Posterior vena cava (tissue), 2 donors: ENCODE results near the gene DVL1. TPM values are rescaled to one million over a fixed set of nuclear protein-coding genes. Genes with fewer than 3 reads are reported as not detected.

Source experiments
- DNase-seq: peaks from one replicate; pipeline ENCODE4 v3.0.0-alpha.2; 2020; ENCODE audit warnings: low spot score
- intact Hi-C, 2 donors: fragments of 100-400 bp; cut with DNase I; formaldehyde crosslinking; loops; one replicate each; pipeline versions ENCODE4 v1.14.1 to v1.14.2; 2022 to 2023
- total RNA-seq, 2 donors: library from RNA; stranded (reverse); fragmentation: NEBNext Ultra II Directional; extraction: Animal tissue kit (Norgen Biotek cat#: 25700); gene quantifications; one replicate each; pipeline ENCODE4 v1.2.1, GENCODE V29; 2021
- donor health status: DM: yes; HTN: yes; CAD: no.
- donor health status: DM: yes; HTN: yes; CAD: no.

DVL1 gene
- total RNA-seq, 2 donors from 2014 or later = 45.9 to 61.9 TPM

DNA sequence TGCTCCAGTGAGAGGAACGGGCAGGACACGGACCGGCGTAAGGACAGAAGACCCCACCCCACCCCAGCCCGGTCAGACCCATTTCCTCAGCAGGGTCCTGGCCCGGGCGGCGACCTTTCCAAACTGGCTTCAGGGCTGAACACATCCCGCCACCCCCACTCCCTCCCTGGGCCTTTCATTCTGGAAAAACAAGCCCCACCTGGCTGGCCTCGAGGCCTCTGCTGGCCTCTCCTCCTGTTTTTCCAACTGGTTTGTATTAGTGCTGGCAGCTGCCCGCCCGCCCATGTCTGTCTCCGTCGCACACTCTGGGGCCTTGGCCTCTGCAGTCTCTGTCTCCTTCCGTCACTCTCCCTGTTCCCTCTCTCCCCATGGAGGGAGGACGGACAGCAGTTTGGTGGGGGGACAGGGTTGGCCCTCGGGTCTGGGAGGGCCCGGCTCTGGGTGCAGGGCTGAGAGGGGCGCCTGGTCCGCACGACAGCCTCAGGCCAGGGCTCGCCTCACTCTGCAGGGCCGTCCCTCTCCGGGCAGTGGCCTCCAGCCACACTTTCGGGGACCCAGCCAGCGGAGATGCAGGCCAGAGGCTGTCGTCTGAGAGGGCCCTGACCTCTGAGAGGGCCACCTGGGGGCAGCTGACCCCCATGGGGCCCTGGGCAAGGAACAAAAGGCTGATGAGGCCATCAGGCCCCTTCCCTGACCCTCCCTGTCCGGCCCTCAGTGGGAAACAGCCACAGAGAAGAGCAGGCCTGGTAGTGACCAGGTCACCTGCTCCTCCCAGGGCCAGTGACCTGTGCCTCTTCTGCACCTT, 10.6 kb upstream of the DVL1 start:
- intact Hi-C loops = no loop called here
- DNase-seq = no peak

- intact Hi-C loops = no loop called here
- no peak for DNase-seq
Observed at GRCh38 chr1:1359308-1359663, 10.1 kb upstream of the DVL1 start.

- peak; percentile 93 for DNase-seq
- intact Hi-C loops = no loop called here
Observed at GRCh38 chr1:1358433-1359271, 9.4 kb upstream of the DVL1 start, which contains the start of gene MXRA8. MXRA8 (minus strand) TSS chr1:1358555; CDS start chr1:1358504, 51 bp downstream.

DNA sequence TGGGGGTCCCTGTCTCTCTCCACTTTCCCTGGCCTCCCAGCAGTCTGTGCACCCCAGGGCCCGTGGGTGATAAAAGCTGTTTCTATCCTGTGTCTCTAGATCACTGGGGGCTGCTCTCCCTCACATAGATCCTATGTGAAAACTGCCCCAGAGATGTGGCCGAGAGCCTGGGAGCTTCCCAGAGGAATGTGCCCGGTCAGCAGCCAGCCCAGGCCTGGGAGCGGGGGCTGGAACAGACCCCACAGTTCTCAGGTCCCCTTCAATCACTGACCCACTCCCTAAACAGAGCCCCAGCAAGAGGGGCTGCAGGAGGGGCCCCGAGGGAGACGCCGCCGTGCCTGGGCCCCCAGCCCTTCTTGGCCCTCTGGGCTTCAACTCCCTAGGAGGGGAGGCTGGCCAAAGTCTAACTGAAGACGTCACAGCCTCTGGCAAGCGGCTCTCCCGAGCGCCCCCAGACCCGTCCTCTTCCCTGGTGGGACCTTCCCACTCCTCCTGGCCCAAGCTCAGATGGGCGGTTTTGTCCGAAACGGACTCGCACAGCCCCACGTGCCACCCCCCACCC, 8.7 kb upstream of the DVL1 start:
- no peak for DNase-seq
- intact Hi-C loops = no loop called here

DNA sequence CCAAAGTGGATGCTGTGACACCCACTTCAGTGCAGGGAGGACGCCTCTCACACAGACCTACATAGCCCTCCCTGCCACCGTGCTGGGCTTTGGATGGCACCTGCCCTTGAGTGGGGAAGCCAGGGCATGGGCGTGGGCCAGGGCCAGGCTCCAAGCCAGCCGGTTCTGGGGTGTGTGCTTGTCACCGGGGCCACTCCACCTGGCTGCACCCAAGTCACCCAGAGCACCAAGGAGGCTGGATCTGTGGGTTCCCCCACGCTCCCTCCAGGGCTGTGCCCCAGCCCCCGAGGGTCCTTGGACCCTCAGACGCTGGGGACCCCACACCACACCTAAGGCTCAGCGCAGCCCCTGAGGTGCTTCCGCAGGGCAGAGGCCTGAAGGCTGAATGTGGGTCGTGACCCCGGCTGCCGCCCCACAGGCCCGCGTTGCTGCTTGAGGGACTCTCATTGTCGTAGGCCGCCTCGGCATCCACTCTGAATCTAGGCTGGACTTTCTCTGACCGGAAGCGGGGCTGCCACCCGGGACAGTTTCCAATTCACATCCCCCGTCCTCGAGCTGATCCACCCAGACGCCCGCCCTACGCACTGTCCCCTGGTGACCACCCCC, 7.7 kb upstream of the DVL1 start:
- intact Hi-C loops = no loop called here
- no peak for DNase-seq

DNA sequence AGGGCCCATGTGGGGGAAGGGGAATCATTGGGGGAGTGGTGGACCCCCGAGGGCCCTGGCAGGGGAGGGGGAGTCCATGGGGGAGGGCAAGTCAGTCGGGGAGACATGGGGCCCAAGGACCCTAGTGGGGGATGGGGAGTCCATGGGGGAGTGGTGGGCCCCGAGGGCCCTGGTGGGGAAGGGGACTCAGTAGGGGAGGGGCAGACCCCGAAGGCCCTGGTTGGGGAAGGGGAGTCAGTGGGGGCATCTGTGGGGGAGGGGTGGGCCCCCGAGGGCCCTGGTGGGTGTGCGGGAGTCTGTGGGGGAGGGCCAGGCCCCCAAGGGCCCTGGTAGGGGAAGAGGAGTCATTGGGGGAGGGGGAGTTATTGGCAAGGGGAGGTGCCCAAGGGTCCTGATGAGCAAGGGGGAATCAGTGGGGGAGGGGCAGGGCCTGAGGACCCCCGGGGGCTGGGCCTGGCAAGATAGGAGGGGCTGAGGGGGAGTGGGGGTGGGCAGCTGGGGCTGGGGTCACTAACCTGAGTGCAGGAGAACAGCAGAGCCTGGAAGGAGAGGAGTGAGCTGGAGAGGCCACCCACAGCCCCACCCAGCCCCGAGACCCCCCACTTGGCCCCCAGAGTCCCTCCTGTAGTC, 7.1 kb upstream of the DVL1 start:
- intact Hi-C loops = no loop called here

DNA sequence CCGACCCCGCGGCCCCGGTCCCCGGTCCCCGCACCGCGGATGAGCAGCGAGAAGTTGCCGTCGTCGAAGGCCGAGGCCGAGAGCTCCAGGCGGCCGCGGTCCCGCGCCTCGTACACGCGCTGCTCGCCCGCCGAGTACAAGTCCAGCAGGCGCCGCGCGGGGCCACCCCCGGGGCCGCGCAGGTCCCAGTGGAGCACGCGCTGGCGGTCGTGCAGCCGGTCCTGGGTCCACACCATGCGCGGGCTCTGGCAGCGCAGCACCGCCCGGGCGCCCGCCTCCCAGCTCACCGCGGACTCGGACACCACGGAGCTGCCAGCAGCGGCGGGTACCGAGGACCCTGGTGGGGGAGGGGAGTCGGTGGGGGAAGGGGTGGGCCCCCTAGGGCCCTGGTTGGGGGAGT, 6.2 kb upstream of the DVL1 start:
- intact Hi-C loops = no loop called here
- no peak for DNase-seq

More for the DNA sequence above, 7.1 kb upstream of the DVL1 start:
- no peak for DNase-seq

- intact Hi-C loops = no loop called here
- DNase-seq = no peak
Observed at GRCh38 chr1:1354271-1355247, 5.3 kb upstream of the DVL1 start.

DNA sequence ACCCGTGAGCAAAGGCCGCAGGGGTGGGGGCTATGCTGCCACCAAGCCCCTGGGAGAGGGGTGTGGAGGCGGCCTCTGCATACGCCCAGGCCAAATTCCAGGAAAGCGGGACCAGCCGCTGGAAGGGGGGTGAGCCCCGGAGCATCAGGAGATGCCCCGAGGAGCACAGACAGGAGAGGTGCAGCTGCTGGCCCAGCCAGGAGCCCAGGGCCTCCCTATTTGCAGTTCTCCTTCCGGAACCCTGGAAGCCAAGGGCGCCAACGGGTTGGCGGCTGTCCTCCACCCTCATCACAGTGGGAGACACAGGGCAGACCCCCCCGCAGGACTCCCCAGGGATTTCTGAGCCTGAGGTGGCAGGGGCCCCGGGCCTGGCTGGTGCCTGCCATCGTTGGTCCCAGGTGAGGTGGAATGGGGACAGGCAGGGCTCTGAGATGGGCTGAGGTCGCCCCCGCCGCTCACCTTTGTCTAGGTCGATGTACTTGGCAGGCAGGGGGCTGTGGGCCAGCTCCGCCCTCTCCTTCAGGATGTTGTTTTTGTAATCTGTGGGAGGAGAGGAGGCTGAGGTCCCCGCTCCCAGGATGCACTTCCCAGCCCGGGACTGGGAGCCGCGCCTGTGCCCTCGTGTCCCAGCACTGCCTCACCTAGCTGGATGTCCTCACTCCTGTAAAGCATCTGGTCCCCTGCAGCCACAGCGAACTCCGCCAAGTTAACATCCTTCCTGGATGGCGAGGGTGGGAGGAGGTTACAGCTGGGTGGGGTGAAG, 4.4 kb upstream of the DVL1 start:
- intact Hi-C loops = no loop called here
- DNase-seq = no peak

- intact Hi-C loops = no loop called here
- DNase-seq = no peak
Observed at GRCh38 chr1:1352786-1353388, 3.7 kb upstream of the DVL1 start.

GRCh38 chr1:1351511-1352427, 2.6 kb upstream of the DVL1 start:
- DNase-seq = no peak
- intact Hi-C loops = no loop called here

DNA sequence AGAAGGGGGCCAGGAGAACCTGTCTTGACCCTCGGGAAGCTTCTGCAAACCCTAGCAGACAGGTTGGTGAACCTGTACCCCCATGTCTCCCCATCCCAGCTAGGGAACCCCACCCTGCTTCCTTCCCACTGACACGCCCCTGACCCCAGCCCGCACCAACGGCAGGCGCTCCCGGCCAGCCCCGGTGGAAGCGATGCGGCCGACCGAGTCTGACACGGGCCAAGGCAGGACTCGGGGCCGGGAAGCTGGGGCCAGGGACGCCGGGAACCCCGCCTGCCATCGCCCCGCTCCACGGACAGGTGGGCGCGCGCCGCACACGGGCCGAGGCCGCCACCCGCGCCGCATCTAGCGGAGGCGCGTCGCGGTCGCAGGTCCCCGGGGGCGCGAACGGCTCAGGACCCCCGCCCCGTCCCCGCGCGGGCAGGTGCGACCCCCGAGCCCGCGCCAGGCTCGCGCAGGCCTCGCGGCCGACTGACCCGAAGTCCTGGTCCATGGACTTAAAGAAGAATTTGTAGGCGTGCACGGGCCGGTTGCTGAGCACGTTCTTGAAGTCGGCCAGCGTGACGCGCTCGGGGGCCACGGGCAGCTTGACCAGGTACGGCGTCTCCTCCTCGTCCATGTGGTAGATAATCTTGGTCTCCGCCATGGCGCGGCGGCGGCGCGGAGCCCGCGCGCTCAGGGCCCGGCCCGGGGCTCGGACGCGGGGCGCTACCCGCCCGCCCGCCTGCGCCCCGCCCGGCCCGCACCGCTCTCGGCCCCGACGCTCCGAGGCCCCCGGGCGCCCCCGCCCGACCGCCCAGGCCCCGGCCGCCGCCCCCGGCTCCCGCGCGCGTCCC, 580 bp downstream of the DVL1 start:
- intact Hi-C loops = loop anchor here in 1 of 2 donors (5.0 kb wide), 1 partner anchor 36 kb away; no protein-coding TSS in a partner anchor
- DNase-seq = no peak

DNA sequence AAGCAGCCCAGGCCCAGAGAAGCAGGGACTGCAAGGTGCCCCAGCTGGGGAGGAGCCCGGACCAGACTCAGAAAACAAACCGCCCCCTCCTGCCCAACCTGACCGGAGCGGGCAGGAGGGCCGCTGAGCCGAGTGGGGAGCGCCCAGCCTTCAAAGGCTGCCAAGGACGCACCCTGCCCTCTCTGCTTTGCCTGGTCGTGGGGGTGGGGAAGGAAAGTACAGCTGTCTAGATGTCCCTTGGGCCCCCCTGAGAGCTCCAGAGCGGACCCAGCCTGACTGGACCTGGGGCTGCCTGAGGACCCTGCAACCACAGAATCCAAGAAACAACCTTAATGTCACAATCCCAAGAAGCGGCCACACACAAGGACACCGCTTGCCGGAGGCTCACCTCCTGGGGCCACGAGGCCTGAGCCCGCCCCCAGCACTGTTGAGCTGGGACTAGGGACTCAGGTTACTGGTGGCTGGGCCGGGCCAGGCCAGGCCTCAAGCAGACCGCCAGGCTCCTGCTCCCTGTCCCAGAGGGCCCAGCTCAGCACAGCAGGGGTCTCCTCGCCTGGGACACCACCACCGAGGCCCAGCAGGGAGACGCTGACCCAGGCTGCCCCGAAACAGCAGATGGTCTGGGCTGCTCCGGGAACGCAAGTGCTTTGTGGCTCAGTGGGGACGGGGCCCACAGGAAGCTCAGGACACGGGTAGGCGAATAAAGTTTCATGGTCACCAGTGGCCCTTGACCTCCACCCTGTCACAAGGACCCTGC, 1.4 kb downstream of the DVL1 start:
- no peak for DNase-seq
- intact Hi-C loops = loop anchor here in 1 of 2 donors (5.0 kb wide), 1 partner anchor 36 kb away; no protein-coding TSS in a partner anchor

- DNase-seq = no peak
- intact Hi-C loops = loop anchor here in 1 of 2 donors (5.0 kb wide), 1 partner anchor 35 kb away; no protein-coding TSS in a partner anchor
Observed at GRCh38 chr1:1347026-1347595, 2.1 kb downstream of the DVL1 start.
